Stimulated activated CD8-positive, alpha-beta memory T cell treated with anti-CD3 and anti-CD28 coated beads, Interleukin-4, amount 100 ng/mL, for 24 hours (primary cell): ENCODE measurements around the gene TBPL1.
"Not testable (repeated sequence)": the region's sequence is repeated elsewhere in the genome, so short reads cannot be mapped to it uniquely, and the experiment has no call there.

ENCODE experiments used
- DNase-seq: peaks from one replicate; pipeline ENCODE4 v3.0.0-alpha.2; 2020; ENCODE audit warnings: low read depth

TBPL1 gene

DNA sequence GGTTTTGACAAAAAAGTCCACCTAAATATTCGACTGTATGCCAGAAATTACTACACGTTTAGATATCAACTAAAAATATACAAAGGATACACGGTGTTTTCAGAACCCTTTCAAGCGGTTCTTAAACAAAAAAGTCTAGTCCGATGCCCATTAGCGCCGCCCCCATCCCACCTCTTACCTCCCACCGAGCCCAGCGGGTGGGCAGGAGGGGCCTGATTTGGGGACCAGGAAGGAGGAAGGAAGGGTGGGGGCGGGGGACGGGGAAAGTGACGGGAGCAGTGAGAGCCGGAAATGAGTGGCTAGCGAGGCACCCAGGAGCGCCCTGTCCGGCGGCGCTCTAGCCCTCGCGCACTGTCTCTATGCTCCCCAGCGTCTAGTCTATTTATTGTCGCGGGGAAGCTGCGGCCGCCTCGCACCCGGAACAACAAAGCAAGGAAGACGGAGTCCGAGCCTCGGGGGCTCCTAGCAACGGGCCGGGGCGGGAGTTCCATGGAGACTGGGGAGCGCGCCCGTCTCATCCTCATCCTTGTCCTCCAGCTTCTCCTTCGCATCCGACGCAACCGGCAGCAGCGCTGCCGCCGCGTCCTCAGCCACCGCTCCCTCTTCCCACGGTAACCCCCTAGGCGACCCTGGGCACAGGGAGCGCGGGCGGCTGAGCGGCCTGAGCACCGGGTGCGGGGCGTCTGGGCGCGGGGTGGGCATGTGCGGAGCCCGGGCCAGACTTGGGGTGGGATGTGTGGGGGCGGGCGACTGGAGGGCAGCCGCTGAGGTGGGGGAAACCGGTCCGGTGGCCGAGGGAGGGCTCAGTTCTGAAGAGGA, at the start of gene TBPL1:
Gene TBPL1 (plus strand): TSS at position 410 of the 819 bp plus-strand sequence. CDS start 26,902 bp downstream, outside the sequence.
- DNase-seq, result peak; percentile 89

DNA sequence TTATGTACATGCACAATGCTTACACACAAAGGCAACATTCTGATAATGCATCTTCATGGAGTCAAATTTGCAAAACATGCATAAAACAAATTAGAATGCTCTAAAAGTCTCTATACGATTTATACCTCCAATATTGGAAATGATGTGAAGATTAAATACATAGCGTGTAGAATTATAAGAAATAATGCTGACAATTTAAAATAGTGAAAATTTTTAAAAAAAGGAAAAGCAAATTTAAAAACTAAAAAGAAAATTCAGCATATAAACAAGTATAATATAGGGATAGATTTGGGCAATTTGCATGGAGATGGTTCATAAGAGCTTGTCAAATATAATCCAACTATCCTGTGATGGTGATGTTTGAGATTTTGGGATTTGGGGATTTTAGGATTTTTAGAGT, 49.2 kb upstream of the TBPL1 start:
- DNase-seq, result no peak

DNA sequence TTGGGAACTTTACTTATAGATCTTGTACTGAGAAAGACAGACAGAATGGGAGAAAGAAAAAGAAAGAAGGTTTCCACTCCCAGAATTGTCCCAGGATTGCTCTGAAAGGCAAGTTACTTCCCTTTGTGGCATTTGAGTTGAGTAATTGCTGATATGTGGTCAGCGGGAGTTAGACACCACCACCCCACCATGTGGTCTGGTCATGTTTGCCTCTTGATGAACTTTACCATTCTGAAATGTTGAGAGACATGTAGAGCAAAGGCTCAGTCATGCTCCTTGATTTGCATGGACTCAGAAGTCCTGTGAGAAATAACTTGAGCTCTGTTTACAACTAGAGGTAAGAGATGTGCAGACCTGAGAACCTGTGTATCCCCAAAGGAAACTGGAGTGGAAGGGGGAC, 47.0 kb upstream of the TBPL1 start:
- no peak for DNase-seq

DNA sequence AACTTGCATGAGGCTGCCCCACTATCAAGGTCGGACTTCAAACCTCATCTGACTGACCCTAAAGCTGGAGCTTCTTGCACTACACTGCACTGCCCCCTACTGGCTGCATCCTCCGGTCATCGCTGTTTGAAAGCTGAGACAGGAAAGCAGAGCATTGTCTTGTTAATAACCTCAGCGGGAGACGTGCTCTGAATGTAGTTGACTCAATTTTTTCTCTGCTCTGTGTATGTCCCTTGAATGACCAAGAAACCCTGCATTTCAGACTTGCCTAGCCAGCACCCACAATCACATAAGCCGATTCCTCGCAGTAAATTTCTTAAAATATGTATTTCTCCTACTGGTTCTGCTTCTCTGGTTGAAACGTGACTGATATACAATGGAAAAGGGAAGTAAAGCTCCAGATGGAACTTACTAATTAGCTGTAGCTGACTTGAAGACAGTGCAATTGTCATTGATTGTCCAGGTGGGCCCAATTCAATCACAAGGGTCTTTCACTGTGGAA, 36.3 kb upstream of the TBPL1 start:
- peak; percentile 69 for DNase-seq

DNA sequence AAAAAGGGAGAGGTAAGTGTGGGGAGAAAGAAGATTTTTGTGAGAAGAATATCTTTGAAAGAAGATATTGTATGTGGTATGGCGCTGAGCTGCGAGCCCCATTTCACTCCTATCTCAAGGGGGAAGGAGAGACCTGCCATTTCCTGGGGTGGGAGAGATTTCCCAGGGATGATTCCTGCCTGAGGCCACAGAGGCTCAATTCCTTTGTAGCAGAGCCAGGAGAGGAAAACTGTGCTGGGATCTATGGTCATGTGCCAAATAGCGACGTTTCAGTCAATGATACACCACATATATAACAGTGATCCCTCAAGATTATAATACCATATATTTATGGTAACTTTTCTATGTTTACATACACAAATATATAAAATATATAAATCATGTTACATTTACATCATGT, 35.2 kb upstream of the TBPL1 start:
- DNase-seq, result no peak

DNA sequence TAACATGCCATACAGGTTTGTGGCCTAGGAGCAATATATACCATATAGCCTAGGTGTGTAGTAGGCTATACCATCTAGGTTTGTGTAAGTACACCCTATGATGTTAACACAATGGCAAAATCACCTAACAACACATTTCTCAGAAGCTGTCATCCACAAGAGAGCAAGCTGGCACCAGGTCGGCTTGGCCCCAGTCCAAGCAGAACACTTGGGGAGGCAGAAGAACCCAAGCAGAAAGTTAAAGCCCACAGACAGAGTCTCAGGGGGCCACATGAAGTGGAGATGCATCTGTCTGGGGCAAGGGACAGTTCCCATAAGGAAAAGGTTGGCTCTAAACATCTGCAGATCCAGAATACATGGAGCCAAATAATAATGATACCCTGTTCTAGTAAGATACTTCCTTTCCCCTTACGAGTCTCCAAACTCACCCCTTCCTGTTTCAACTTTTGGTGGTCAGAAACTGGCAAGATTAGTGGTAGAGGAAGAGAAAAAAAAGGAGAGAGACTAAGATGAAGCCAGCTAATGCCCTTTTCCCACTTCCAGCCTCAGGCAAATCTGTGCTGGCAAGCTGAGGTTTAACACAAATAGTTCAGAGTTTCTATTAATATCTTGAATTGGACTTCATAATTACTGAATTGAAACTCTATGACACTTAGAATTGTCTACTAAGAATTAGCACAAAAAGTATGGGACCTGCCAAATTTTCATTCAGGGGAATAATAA, 34.7 kb upstream of the TBPL1 start:
- no peak for DNase-seq

DNA sequence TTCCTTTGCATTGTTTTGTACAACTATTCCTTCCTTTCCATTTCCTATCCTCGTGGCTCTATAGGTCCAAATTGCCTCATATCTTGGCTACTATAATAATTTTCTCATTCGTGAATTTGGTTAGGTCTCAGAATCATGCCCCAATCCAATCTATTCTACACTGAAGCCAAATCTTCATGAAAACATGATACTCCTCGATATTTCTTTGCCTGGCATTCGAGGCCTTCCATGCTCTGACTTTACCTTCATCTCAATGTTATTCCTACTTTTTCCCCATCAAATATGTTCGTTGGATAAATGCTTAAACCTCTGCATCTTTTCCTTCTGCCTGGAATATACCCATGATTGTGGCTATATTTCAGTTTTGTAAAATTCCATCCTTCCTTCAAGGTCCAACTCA, 33.7 kb upstream of the TBPL1 start:
- DNase-seq, result no peak

DNA sequence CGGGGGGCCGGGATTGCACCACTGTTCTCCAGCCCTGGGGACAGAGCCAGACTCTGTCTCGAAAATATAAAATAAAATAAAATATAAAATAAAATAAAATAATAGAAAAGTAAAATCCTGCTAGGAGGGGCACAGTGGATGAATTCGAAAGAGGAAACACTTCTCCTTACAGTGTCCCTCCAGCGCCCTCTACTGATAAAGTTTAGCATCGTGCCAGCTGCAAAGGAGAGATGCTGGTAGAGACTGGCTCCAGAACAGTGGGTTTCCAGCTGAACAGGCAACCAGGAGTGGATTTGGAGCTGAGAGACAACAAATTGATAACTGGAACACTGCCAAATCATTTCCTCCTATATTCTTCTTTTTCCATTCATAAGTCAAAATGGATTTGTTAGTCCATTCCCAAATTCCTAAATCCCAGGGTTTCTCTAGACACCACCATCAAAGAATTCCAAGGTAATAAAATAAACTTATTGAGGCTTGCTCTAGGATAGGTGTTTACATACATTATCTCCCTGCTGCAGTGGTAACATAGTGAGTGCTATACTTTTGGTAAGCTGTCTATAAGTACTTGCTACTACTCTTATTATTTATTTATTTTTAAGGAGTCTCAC, 31.7 kb upstream of the TBPL1 start:
- DNase-seq, result peak; percentile 44

DNA sequence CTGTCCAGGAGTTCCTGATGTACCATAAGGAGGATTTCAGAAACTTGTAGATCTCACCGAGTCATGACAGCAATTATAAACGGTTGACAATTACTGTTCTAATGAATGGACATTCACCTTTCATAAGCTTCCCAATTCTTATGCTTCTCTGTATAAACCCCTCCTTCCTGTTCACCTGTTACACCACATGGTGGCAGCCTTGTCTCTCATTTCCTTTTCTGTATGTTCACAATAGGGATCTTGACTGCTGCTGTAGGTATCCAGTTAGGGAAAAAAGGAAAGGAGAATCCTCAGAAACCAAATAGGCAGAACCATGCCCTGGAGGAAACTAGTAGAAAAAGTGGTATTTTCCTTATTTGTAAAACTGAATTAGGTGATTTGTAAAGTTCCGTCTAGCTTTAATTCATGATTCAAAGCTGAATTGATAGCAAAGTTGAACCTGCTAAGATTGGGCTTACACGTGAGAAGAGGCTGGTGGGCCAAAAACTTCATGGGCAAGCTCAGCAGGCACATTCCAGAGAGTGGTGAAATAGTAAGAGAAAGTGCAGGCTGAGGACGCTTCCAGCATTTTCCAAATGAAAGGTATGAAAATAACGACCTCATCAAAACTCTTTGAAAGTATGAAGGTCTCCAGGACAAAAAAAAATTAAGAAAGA, 29.0 kb upstream of the TBPL1 start:
- DNase-seq, result peak; percentile 14

DNA sequence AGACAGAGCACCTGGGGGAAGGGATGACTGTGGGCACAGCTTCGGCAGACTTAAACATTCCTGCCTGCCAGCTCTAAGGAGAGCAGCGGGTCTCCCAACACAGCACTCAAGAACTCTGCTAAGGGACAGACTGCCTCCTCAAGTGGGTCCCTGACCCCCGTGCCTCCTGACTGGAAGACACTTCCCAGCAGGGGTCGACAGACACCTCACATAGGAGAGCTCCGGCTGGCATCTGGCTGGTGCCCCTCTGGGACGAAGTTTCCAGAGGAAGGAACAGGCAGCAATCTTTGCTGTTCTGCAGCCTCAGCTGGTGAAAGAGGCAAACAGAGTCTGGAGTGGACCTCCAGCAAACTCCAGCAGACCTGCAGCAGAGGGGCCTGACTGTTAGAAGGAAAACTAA, 21.8 kb upstream of the TBPL1 start:
- not testable (repeated sequence) for DNase-seq

DNA sequence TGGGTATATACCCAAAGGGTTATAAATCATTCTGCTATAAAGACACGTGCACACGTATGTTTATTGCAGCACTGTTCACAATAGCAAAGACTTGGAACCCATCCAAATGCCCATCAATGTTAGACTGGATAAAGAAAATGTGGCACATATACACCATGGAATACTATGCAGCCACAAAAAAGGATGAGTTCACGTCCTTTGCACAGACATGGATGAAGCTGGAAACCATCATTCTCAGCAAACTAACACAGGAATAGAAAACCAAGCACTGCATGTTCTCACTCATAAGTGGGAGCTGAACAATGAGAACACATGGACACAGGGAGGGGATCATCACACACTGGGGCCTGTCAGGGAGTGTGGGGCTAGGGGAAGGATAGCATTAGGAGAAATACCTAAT, 16.7 kb upstream of the TBPL1 start:
- DNase-seq, result not testable (repeated sequence)

DNA sequence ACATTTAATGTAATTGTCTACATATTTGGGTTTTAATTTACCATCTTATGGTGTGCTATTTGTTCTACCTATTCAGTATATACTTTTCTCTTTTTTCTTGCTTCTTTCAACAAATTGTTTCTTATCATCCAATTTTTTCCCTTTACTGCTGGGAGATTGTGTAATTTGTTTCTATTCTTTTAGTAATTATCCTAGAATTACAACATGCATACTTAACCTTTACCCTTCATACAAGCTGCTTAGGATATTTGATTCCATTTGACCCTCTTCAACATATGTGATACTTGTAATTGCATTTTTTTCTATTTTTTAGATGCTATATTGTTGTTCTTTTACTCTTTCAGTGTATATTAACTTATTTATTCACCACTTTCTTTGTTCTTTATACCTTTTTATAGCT, 15.1 kb upstream of the TBPL1 start:
- DNase-seq, result no peak

DNA sequence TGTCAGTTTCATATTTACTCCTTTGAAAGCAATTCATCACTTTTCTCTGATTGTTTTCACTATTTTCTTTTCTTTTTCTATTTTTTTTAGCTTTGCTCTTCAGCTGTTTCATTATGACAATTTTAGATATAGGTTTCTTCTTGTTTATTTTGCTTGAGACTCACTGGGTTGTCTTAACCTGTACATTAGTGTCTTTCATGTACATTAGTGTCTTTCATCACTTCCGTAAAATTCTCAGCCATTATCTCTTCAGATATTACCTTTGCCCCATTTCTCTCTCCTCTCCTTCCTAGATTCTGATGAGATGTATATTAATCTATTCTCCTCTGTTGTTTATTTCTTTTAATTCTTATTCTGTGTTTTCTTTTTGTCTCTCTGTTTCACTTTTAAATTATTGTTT, 14.5 kb upstream of the TBPL1 start:
- no peak for DNase-seq

DNA sequence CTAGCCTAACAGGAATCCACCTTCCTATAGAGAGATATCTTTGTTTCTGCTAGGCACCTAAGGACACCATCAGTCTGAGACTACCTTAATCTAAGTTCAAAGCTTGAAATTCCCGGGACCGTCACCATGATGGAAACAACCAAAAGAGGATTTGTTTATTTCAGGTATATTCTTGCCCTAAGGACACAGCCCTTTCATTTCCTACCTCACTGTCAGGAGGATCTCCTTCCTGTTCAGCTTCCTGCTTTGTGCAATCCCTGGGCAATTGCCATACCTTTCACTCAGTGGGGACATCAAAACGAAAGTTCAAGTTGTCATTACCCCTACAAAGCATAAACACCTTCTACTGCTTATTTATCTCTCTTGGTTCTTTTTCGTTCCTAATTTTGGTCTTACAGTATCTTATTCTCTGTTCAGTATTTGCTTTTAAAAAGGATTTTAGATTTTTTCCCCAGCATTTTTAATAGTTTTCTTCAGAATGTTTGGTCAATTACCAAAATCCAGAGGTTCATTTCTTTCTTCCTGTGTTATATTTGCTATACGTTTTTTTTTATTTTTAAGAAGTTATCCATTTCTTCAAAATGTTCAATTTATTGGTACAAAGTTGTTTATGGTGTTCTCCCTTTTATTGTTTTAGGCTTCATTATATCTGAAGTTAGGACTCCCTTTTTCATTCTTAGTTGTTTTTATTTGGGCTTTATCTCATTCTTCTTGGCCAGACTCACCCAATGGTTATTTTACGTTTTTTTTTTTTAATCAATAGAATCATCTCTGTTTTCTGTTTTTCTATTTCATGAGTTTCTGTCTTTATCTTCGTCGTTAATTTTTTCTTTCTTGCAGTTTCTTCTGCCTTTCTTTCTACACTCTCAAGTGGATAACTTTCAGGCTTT, 13.0 kb upstream of the TBPL1 start:
- no peak for DNase-seq

DNA sequence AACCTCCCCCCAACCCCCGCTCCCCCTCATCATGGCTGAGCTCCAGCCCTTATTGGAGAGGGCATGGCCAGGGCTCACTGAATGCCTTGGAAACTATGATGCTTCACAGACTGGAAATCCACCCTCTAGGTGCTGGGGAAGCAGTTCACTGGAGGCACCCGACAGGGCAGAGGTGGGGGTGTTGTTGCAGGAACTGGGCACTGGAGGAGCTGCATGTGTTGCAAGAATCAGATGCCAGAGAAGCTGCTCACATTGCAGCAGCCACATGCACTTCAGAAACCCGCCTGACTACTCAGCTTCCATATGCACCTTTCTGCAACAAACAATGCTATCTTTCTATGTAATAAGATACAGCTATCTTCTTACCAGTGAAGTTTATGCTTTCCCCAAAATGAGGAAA, 7.9 kb upstream of the TBPL1 start:
- DNase-seq, result no peak

DNA sequence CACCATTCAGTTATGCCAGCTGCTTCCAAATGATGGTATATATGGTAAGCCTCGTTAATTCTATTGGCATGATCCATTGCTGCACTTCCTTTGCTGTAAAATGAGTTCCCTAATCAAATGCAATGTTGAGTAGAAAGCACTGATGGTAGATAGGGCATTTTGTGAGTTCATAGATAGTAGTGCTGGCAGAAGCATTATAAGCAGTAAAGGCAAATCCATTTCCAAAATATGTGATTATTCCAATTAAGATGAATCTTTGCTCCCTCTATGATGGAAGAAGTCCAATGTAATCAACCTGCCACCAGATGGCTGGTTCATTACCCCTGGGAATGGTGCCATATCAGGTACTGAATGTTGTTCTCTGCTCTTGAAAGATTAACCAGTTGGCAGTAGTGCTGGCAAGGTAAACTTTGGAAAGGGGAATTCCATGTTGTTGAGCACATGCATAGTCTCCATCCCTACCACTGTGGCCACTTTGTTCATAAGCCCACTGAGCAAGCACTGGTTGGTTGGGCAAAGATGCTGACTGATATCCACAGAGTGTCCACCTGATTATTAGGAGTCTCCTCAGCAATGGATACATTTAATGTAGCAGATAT, 5.6 kb upstream of the TBPL1 start:
- DNase-seq, result no peak

DNA sequence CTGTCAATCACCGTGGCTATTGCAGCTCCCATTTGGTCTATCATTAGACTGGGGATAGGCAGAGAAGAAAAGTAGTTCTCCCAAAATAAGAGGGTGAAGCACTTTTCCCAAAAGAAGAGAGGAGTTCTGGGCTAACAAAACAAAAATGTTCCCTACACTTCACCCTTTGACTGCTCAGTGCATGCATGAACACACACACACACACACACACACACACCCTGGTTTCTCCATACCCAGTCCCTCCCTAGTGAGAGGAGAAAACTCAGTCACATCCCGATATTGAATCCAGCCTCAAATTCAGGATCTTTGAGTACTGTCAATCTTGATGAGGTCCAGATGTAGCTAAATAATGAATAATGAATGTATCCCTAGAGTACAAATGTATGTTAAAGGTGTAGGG, 4.6 kb upstream of the TBPL1 start:
- no peak for DNase-seq

DNA sequence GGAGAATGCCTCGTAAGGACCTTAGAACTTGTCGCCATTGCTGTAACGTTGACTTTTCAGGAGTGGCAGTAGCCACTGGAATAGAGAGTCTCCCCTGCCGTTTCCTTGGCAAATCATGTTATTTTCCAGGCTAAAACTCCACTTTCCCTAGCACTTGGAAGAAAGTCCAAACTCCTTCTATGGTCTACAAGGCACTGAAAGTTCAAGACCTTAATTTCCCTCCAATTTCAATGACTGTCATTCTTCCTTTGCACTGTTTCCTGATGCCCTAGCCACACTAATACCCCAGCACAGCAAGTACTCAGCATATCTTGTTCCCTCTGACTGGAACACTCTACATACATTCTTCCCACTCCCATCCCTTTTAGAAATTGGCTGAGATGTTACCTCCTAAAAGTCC, 1.8 kb upstream of the TBPL1 start:
- DNase-seq, result no peak

DNA sequence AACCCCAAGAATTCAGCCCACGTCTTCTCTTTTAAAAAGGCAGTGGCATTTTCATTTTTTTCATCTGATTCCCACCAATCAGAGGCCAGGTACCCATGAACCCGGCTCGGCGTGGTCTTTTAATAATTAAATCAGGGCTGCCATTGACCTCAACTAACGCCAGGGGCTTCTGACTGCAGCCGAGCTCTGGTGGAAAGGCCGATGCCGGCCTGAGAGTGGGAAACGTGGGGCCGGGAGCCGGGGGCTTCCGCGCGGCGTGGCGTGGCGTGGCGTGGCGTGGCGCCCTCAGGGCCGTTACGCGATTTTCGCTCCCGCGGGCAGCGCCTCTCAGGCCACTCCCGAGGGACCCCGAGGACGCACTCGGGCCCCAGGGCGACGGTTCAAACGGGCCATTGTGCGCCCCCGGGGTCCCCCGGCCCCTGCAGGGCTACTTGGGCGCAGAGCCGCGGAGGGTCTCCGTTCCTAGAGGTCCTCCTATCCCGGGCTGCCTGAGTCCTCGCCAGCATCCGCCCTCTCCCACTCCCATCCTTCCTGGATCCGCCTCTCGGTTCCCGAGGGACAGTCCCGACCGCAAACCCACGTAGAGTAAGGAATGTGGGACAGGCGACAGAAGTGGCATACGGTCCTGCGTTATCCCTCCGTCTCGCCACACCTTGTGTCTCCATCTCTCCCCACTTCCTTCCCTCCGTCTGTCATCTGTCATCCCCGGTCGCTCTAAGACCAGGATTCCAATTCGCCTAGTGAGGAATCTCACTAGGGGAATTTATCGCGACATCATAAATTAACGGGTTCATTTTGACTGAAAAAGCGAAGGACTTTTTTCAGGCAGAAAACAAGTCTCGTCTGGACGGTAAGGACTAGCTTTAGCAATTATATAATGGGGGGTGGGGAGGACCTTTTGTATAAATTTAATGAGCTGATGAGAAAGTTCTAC, 876 bp upstream of the TBPL1 start:
- peak; percentile 21 for DNase-seq
